MM.1S (cell line): ENCODE measurements around the gene MTREX.

Experiments
- DNase-seq: peaks from one replicate; pipeline ENCODE4 v3.0.0-alpha.2; 2015
- H2AFZ ChIP-seq: fragments of 300-600 bp; sonication (generic); 2 replicates; pipeline ENCODE4 v1.6.0; 2016; ENCODE audit warnings: antibody characterized with exemption, low read length
- H3F3A ChIP-seq: fragments of 300-600 bp; sonication (generic); 2 replicates; pipeline ENCODE4 v1.6.1; 2016; ENCODE audit warnings: mild to moderate bottlenecking, antibody characterized with exemption, low read length, moderate library complexity, mixed read lengths; ENCODE audit not compliant: insufficient read depth
- H3K27ac ChIP-seq: fragments of 300-600 bp; sonication (generic); 2 replicates; pipeline ENCODE4 v1.5.1; 2016; ENCODE audit warnings: mild to moderate bottlenecking, low read length
- H3K27me3 ChIP-seq: fragments of 300-600 bp; sonication (generic); replicated peaks from 2 replicates; pipeline ENCODE4 v1.6.0; 2016; ENCODE audit warnings: low read length; ENCODE audit not compliant: insufficient read depth
- H3K36me3 ChIP-seq: fragments of 300-600 bp; sonication (generic); replicated peaks from 2 replicates; pipeline ENCODE4 v1.6.1; 2016; ENCODE audit warnings: mild to moderate bottlenecking, low read length, mixed read lengths; ENCODE audit not compliant: insufficient read depth
- H3K4me1 ChIP-seq: fragments of 300-600 bp; sonication (generic); 2 replicates; pipeline ENCODE4 v1.6.1; 2016; ENCODE audit warnings: low read length, mixed read lengths
- H3K4me2 ChIP-seq: fragments of 300-600 bp; sonication (generic); 2 replicates; pipeline ENCODE4 v1.6.0; 2016; ENCODE audit warnings: low read depth, low read length
- H3K4me3 ChIP-seq: fragments of 300-600 bp; sonication (generic); 2 replicates; pipeline ENCODE4 v1.5.1; 2016; ENCODE audit warnings: low read length, mixed read lengths
- H3K79me2 ChIP-seq: fragments of 300-600 bp; sonication (generic); 2 replicates; pipeline ENCODE4 v1.6.1; 2016; ENCODE audit warnings: mixed run types, low read length, mixed read lengths
- H3K9ac ChIP-seq: fragments of 300-600 bp; sonication (generic); 2 replicates; pipeline ENCODE4 v1.6.1; 2016; ENCODE audit warnings: low read length, mixed read lengths
- H3K9me2 ChIP-seq: fragments of 300-600 bp; sonication (generic); replicated peaks from 2 replicates; pipeline ENCODE4 v1.6.1; 2016; ENCODE audit warnings: mild to moderate bottlenecking, low read length, mixed read lengths; ENCODE audit not compliant: insufficient read depth
- H3K9me3 ChIP-seq: fragments of 300-600 bp; sonication (generic); replicated peaks from 2 replicates; pipeline ENCODE4 v1.6.1; 2016; ENCODE audit warnings: mild to moderate bottlenecking, low read length, mixed read lengths; ENCODE audit not compliant: insufficient read depth
- H4K20me1 ChIP-seq: fragments of 300-600 bp; sonication (generic); 2 replicates; pipeline ENCODE4 v1.6.1; 2016; ENCODE audit warnings: mild to moderate bottlenecking, low read length, moderate library complexity, mixed read lengths; ENCODE audit not compliant: insufficient read depth
- EZH2 ChIP-seq: fragments of 300-600 bp; sonication (generic); optimal IDR thresholded peaks from 2 replicates; pipeline ENCODE3; 2017; ENCODE audit warnings: low read depth, mild to moderate bottlenecking, antibody characterized with exemption, low read length, mixed read lengths
- EZH2phosphoT487 ChIP-seq: fragments of 300-600 bp; sonication (generic); IDR thresholded peaks from 2 replicates; pipeline ENCODE4 v1.6.1; 2018; ENCODE audit warnings: antibody characterized with exemption, low read length
- TF ChIP-seq, protein P1 (sequence below): fragments of 300-600 bp; sonication (generic); IDR thresholded peaks from 2 replicates; pipeline ENCODE4 v1.5.1; 2016; ENCODE audit warnings: antibody characterized with exemption, low read length, mixed read lengths

Gene MTREX

GRCh38 chr5:55324006-55324405 is 16.2 kb downstream of the MTREX start:
- Histone ChIP-seq H3K4me3 (no peak overlapping the region), H3K4me1 (no peaks in the 10 kb centered on the region), H3K9ac (no peak overlapping the region), H3K79me2 (peaks cover 79% of the 10 kb centered on the region), H2AFZ (no peak overlapping the region), H3K27me3 (no peaks in the 10 kb centered on the region), H4K20me1 (peaks cover 4% of the 10 kb centered on the region; the same call in 1 of the 2 replicates), H3F3A (no peaks in the 10 kb centered on the region), H3K36me3 (no peaks in the 10 kb centered on the region; the same call in 1 of the 2 replicates), H3K9me2 (no peaks in the 10 kb centered on the region), H3K4me2 (no peak overlapping the region), H3K9me3 (no peaks in the 10 kb centered on the region), H3K27ac (no peak overlapping the region)
- DNase-seq: no peak
- TF ChIP-seq EZH2phosphoT487 (no peak), EZH2 (no peak)
- TF ChIP-seq, protein P1, sequence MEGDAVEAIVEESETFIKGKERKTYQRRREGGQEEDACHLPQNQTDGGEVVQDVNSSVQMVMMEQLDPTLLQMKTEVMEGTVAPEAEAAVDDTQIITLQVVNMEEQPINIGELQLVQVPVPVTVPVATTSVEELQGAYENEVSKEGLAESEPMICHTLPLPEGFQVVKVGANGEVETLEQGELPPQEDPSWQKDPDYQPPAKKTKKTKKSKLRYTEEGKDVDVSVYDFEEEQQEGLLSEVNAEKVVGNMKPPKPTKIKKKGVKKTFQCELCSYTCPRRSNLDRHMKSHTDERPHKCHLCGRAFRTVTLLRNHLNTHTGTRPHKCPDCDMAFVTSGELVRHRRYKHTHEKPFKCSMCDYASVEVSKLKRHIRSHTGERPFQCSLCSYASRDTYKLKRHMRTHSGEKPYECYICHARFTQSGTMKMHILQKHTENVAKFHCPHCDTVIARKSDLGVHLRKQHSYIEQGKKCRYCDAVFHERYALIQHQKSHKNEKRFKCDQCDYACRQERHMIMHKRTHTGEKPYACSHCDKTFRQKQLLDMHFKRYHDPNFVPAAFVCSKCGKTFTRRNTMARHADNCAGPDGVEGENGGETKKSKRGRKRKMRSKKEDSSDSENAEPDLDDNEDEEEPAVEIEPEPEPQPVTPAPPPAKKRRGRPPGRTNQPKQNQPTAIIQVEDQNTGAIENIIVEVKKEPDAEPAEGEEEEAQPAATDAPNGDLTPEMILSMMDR: no peak

DNA sequence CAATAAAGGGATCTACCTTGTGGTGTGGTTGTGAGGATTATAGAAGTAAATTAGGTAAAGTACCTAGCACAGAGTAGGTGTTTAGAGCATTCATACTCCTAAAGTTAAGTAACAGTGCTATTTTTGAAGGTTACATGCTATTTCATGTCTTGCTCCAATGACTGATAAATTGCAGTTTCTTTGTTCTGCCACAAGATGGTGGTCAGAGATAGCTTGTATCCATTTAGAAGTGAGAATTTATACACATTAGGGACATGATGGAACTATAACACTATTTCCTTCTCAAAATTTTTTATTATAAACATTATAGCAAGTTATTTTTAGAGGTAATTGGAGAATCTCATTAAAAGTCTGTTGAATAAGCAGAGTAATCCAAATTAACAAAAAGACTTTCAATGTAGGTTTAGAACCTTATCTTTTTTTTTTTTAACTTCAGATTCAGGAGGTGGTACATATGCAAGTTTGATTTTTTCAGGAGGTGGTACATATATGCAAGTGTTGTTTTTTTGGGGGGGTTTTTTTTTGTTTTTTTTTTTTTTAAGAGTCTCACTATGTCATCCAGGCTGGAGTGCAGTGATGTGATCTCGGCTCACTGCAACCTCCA is 17.1 kb downstream of the MTREX start:
- Histone ChIP-seq H3F3A (no peaks in the 10 kb centered on the region), H3K4me1 (no peaks in the 10 kb centered on the region), H4K20me1 (no peaks in the 10 kb centered on the region; the same call in 1 of the 2 replicates), H3K79me2 (peaks cover 77% of the 10 kb centered on the region), H3K9me3 (no peaks in the 10 kb centered on the region), H3K4me2 (no peak overlapping the region), H3K9me2 (no peaks in the 10 kb centered on the region), H3K27me3 (no peaks in the 10 kb centered on the region), H3K9ac (no peak overlapping the region), H3K27ac (no peak overlapping the region), H2AFZ (no peak overlapping the region), H3K4me3 (no peak overlapping the region), H3K36me3 (no peaks in the 10 kb centered on the region; the same call in 1 of the 2 replicates)
- TF ChIP-seq EZH2: no peak
- TF ChIP-seq EZH2phosphoT487: no peak
- TF ChIP-seq, protein P1: peak; percentile 60
- DNase-seq: peak; percentile 49

GRCh38 chr5:55325621-55326020 is 17.8 kb downstream of the MTREX start:
- no peak for DNase-seq

More at GRCh38 chr5:55325621-55326020, 17.8 kb downstream of the MTREX start:
- Histone ChIP-seq H4K20me1 (no peaks in the 10 kb centered on the region; the same call in 1 of the 2 replicates), H3K79me2 (peaks cover 77% of the 10 kb centered on the region), H3K9me2 (no peaks in the 10 kb centered on the region), H3K4me1 (no peaks in the 10 kb centered on the region), H3K9me3 (no peaks in the 10 kb centered on the region), H3K27ac (no peak overlapping the region), H3K27me3 (no peaks in the 10 kb centered on the region), H3K4me3 (no peak overlapping the region), H2AFZ (no peak overlapping the region), H3K9ac (no peak overlapping the region), H3K36me3 (no peaks in the 10 kb centered on the region; the same call in 1 of the 2 replicates), H3K4me2 (no peak overlapping the region), H3F3A (no peaks in the 10 kb centered on the region)
- no peak for TF ChIP-seq EZH2
- no peak for TF ChIP-seq EZH2phosphoT487
- TF ChIP-seq, protein P1: no peak
